PFSK-1 (cell line): ENCODE measurements around the gene CADM4.

Experiments
- POLR2AphosphoS5 ChIP-seq: IDR thresholded peaks from 2 replicates; pipeline ENCODE4 v1.6.1; 2012; ENCODE audit warnings: low read depth, mild to moderate bottlenecking, control low read depth, low read length, moderate library complexity
- SIN3A ChIP-seq: IDR thresholded peaks from 2 replicates; pipeline ENCODE4 v1.6.1; 2012; ENCODE audit warnings: mild to moderate bottlenecking, low read length, moderate library complexity, borderline replicate concordance; ENCODE audit not compliant: insufficient read depth
- TAF1 ChIP-seq: IDR thresholded peaks from 2 replicates; pipeline ENCODE4 v1.6.1; 2012; ENCODE audit warnings: low read length, control low read depth, borderline replicate concordance; ENCODE audit not compliant: insufficient read depth
- TF ChIP-seq, protein P1 (sequence below), 2 experiments: IDR thresholded peaks; 2 replicates each; pipeline versions ENCODE4 v1.6.1 to v1.8.0; 2011 to 2012; ENCODE audit warnings: low read depth in 2 of 2, low read length in 2 of 2, control low read depth in 1 of 2, inconsistent platforms in 1 of 2, mild to moderate bottlenecking in 1 of 2, moderate library complexity in 1 of 2; ENCODE audit not compliant: insufficient read depth in 1 of 2

GRCh38 chr19:43589678-43590077 is 50.0 kb downstream of the CADM4 start:
- TF ChIP-seq POLR2AphosphoS5 (no peak), SIN3A (no peak), TAF1 (no peak)
- TF ChIP-seq, protein P1, sequence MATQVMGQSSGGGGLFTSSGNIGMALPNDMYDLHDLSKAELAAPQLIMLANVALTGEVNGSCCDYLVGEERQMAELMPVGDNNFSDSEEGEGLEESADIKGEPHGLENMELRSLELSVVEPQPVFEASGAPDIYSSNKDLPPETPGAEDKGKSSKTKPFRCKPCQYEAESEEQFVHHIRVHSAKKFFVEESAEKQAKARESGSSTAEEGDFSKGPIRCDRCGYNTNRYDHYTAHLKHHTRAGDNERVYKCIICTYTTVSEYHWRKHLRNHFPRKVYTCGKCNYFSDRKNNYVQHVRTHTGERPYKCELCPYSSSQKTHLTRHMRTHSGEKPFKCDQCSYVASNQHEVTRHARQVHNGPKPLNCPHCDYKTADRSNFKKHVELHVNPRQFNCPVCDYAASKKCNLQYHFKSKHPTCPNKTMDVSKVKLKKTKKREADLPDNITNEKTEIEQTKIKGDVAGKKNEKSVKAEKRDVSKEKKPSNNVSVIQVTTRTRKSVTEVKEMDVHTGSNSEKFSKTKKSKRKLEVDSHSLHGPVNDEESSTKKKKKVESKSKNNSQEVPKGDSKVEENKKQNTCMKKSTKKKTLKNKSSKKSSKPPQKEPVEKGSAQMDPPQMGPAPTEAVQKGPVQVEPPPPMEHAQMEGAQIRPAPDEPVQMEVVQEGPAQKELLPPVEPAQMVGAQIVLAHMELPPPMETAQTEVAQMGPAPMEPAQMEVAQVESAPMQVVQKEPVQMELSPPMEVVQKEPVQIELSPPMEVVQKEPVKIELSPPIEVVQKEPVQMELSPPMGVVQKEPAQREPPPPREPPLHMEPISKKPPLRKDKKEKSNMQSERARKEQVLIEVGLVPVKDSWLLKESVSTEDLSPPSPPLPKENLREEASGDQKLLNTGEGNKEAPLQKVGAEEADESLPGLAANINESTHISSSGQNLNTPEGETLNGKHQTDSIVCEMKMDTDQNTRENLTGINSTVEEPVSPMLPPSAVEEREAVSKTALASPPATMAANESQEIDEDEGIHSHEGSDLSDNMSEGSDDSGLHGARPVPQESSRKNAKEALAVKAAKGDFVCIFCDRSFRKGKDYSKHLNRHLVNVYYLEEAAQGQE (IDR thresholded peaks at IDR 0.05; ENCODE audit: insufficient read depth in 1 of 2, low read depth in 2 of 2, low read length in 2 of 2), result no peak
